Fibroblast of lung (primary cell): Measurements from ENCODE around the gene GPR119.

Experiments
- CTCF ChIP-seq, 2 donors: IDR thresholded peaks in 1 of 2; conservative IDR thresholded peaks in 1 of 2; 1 replicate in 1 of 2; 2 replicates in 1 of 2; pipeline ENCODE4 v1.5.1; 2011 to 2012; ENCODE audit warnings: low read length in 2 of 2, control low read depth in 1 of 2, inconsistent platforms in 1 of 2, low read depth in 1 of 2, mild to moderate bottlenecking in 1 of 2
- EZH2 ChIP-seq: IDR thresholded peaks from 2 replicates; pipeline ENCODE4 v1.5.1; 2012; ENCODE audit warnings: low read length, control low read depth, mild to moderate bottlenecking; ENCODE audit errors: missing control alignments

- no peak for TF ChIP-seq EZH2
- TF ChIP-seq CTCF (conservative IDR thresholded peaks at IDR 0.05 in 1 of 2, IDR thresholded peaks at IDR 0.05 in 1 of 2; ENCODE audit: low read depth in 1 of 2, low read length in 2 of 2) = no peak
Observed at GRCh38 chrX:130401415-130402207, 16.1 kb upstream of the GPR119 start, which contains the start of gene RBMX2.
